ENCODE measurements around the gene LYRM1. TPM values are rescaled to one million over a fixed set of nuclear protein-coding genes. Genes with fewer than 3 reads are reported as not detected.

The LYRM1 gene
- total and polyA plus RNA-seq, 2 of the 8 experiments (the other 6 are each of a cell fraction or from before 2014, with no cell fraction given), result 11.6 to 13.4 TPM

- H4K20me1 ChIP-seq (replicated peaks in 1 of 2; ENCODE audit: control insufficient read depth in 1 of 2, insufficient read depth in 2 of 2, low read length in 2 of 2), result no peaks in the 10 kb centered on the region
- H2AK5ac ChIP-seq (ENCODE audit: low read depth, low read length), result no peak overlapping the region
- no peak for TF ChIP-seq TCF12 (IDR thresholded peaks at IDR 0.05; ENCODE audit: low read depth, low read length)
- no peak for TF ChIP-seq E2F6 (IDR thresholded peaks at IDR 0.05)
- TF ChIP-seq PHF8 (conservative IDR thresholded peaks at IDR 0.05; ENCODE audit: low read depth, low read length), result no peak
- no peak for TF ChIP-seq USF2 (IDR thresholded peaks at IDR 0.05; ENCODE audit: low read length)
- no peak for TF ChIP-seq RAD21 (IDR thresholded peaks at IDR 0.05 in 1 of 2, conservative IDR thresholded peaks at IDR 0.05 in 1 of 2; ENCODE audit: low read depth in 2 of 2, low read length in 2 of 2)
- TF ChIP-seq SAP30 (IDR thresholded peaks at IDR 0.05; ENCODE audit: insufficient read depth, insufficient replicate concordance, low read length), result no peak
- no peak for TF ChIP-seq CTCF (IDR thresholded peaks at IDR 0.05; ENCODE audit: control extremely low read depth in 1 of 3, insufficient read depth in 1 of 3, low read depth in 1 of 3, low read length in 3 of 3)
- no peak for TF ChIP-seq RNF2 (IDR thresholded peaks at IDR 0.05; ENCODE audit: borderline replicate concordance, low read depth, low read length, missing control alignments, poor library complexity, severe bottlenecking)
- H3K79me1 ChIP-seq (ENCODE audit: low read depth, low read length), result no peaks in the 10 kb centered on the region
- 92% methylated on average over 2 of the region's 2 CpGs; no CpG with 5 or more reads in 1 of the 2 experiments for WGBS, 2 experiments (ENCODE audit: extremely low coverage in 1 of 2, insufficient coverage in 1 of 2, insufficient read length in 1 of 2, insufficient replicate concordance in 2 of 2, low coverage in 1 of 2, low lambda C conversion rate in 2 of 2, missing lambda C conversion rate in 1 of 2)
- no peaks in the 10 kb centered on the region for H3K79me2 ChIP-seq (ENCODE audit: control insufficient read depth in 1 of 2, insufficient read depth in 2 of 2, low read length in 2 of 2)
- no peak overlapping the region for H2BK5ac ChIP-seq (ENCODE audit: low read depth, low read length)
- H3K4me3 ChIP-seq (ENCODE audit: extremely low read depth in 1 of 4, insufficient read depth in 2 of 4, low read depth in 3 of 4, low read length in 4 of 4), result no peak overlapping the region
- no peak overlapping the region for H3K4ac ChIP-seq (replicated peaks; ENCODE audit: insufficient read length, low read depth, low read length)
- POLR2A ChIA-PET (ENCODE audit: partially characterized antibody), result interaction anchor here (0.9 to 1.8 kb wide), 2 partner anchors 18 to 20 kb away, joined by 3 to 8 read pairs; partner anchors contain the start of genes DCUN1D3 and LYRM1
- H3K18ac ChIP-seq (ENCODE audit: extremely low read depth, low read length), result no peak overlapping the region
- FAIRE-seq, result no peak
- no peak overlapping the region for H4K91ac ChIP-seq (replicated peaks; ENCODE audit: insufficient read length, low read length)
- H3K9ac ChIP-seq (replicated peaks in 1 of 4; ENCODE audit: extremely low read depth in 1 of 4, low read depth in 3 of 4, low read length in 3 of 4), result no peak overlapping the region
- H4K5ac ChIP-seq (ENCODE audit: insufficient read length, low read depth, low read length), result no peak overlapping the region
- H2BK12ac ChIP-seq (ENCODE audit: low read depth, low read length), result no peak overlapping the region
- H3K27me3 ChIP-seq (replicated peaks in 1 of 4; ENCODE audit: control insufficient read depth in 3 of 4, extremely low read depth in 1 of 4, insufficient read depth in 3 of 4, low read length in 3 of 4), result no peaks in the 10 kb centered on the region
- H3K27ac ChIP-seq (ENCODE audit: low read depth, low read length), result no peak overlapping the region
- no peak overlapping the region for H3K14ac ChIP-seq (ENCODE audit: insufficient read length)
- no peak overlapping the region for H3K4me2 ChIP-seq (ENCODE audit: insufficient read depth in 1 of 2, low read depth in 2 of 2, low read length in 2 of 2)
- DNase-seq (ENCODE audit: low read depth in 1 of 2, low spot score in 2 of 2), result no peak
- peaks cover 0 to 4% (median 2%) of the 10 kb centered on the region in 4 experiments; a peak in 2 of 8 replicates for H3K36me3 ChIP-seq (ENCODE audit: control insufficient read depth in 2 of 4, insufficient read depth in 4 of 4, low read length in 3 of 4)
- H2BK20ac ChIP-seq (ENCODE audit: low read length), result no peak overlapping the region
- H3K23me2 ChIP-seq (ENCODE audit: low read depth, low read length), result no peaks in the 10 kb centered on the region; the same call in 1 of the 2 replicates
- no peak overlapping the region for H3K56ac ChIP-seq (replicated peaks; ENCODE audit: insufficient read length, low read depth, low read length)
- no peaks in the 10 kb centered on the region for H3K9me3 ChIP-seq (ENCODE audit: insufficient read depth in 2 of 2, low read depth in 1 of 2, low read length in 1 of 2)
- no peak overlapping the region for H2AFZ ChIP-seq (ENCODE audit: low read length)
- H2BK120ac ChIP-seq (replicated peaks; ENCODE audit: low read depth, low read length), result no peak overlapping the region
- no peak overlapping the region for H2BK15ac ChIP-seq (ENCODE audit: low read length)
- H4K8ac ChIP-seq (ENCODE audit: extremely low read depth, insufficient read depth, low read length), result no peak overlapping the region
- no peaks in the 10 kb centered on the region; a peak in 1 of 7 replicates for H3K4me1 ChIP-seq (replicated peaks in 1 of 4; ENCODE audit: control insufficient read depth in 3 of 4, insufficient read depth in 4 of 4, low read length in 3 of 4)
- CTCF ChIA-PET (ENCODE audit: partially characterized antibody), result interaction anchor here (1.4 kb wide), 1 partner anchor 70 kb away, joined by 5 read pairs; no protein-coding TSS in a partner anchor
- H3K23ac ChIP-seq (ENCODE audit: insufficient read length), result no peak overlapping the region
These were observed 20.2 kb downstream of the LYRM1 start for GRCh38 chr16:20920799-20921198.
